ENCODE data around the gene EMSY.

Gene EMSY

GRCh38 chr11:76601724-76602123 lies 156.9 kb downstream of the EMSY start:
- H3K4me3 ChIP-seq (ENCODE audit: low read depth, low read length) = no peak overlapping the region
- DNase-seq (ENCODE audit: low read depth, low spot score) = no peak
- in situ Hi-C loops (cut with HindIII; ENCODE audit: low sequenced_read_pairs) = no loop called here
- TF ChIP-seq, protein P1, sequence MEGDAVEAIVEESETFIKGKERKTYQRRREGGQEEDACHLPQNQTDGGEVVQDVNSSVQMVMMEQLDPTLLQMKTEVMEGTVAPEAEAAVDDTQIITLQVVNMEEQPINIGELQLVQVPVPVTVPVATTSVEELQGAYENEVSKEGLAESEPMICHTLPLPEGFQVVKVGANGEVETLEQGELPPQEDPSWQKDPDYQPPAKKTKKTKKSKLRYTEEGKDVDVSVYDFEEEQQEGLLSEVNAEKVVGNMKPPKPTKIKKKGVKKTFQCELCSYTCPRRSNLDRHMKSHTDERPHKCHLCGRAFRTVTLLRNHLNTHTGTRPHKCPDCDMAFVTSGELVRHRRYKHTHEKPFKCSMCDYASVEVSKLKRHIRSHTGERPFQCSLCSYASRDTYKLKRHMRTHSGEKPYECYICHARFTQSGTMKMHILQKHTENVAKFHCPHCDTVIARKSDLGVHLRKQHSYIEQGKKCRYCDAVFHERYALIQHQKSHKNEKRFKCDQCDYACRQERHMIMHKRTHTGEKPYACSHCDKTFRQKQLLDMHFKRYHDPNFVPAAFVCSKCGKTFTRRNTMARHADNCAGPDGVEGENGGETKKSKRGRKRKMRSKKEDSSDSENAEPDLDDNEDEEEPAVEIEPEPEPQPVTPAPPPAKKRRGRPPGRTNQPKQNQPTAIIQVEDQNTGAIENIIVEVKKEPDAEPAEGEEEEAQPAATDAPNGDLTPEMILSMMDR (IDR thresholded peaks at IDR 0.05; ENCODE audit: low read depth, low read length) = no peak

- in situ Hi-C loops (cut with HindIII; ENCODE audit: low sequenced_read_pairs) = no loop called here
- TF ChIP-seq, protein P1 (IDR thresholded peaks at IDR 0.05; ENCODE audit: low read depth, low read length) = no peak
- DNase-seq (ENCODE audit: low read depth, low spot score) = no peak
- no peak overlapping the region for H3K4me3 ChIP-seq (ENCODE audit: low read depth, low read length)
Observed at GRCh38 chr11:76602431-76602861, 157.6 kb downstream of the EMSY start.
